HG03442 (cell line): ENCODE data around the gene UBR4.

ENCODE experiments used
- ATAC-seq: cut with Tn5 transposase; IDR thresholded peaks from one replicate; pipeline ENCODE4 v1.9.1; 2021; ENCODE audit warnings: mild to moderate bottlenecking, moderate library complexity; ENCODE audit not compliant: unreplicated experiment

Gene UBR4

DNA sequence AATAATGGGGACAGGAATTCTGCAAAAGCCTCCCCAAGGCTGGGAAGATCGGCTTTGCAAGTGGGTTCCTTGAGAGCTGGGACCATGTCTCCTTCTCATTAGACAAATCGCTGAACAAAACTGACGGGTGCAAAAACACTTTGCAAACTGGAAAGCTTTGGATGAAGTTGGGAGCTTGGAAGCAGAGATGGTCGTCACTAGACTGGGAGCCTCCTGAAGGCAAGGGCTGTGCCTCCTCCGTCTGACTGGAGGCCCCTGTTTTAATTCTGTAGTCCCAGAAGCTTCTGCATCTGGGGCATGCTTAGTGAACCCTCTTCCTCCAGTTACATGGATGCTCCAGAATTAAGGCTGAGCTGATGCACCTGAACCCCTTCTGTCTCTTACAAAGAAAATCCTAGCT is 171.3 kb downstream of the UBR4 start:
- ATAC-seq, result no peak

DNA sequence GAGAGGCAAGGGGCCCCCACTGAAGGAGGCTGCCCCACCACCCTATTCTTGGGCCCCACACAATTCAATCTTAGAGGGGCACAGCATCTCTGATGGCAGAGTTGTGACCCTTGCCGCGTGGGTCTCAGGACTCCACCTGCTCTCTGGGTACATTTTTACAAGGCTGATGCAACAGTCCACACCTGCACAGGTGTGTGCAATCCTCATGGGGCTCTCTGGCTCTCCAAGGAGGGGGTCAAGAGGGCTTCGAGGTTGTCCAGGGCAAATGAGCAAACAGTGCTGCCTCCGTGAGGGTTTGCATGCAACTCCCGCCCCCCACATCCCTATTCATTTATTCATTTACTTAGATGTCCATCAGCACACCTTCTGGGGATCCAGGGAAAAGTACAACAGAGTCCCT is 172.0 kb downstream of the UBR4 start:
- ATAC-seq, result no peak

DNA sequence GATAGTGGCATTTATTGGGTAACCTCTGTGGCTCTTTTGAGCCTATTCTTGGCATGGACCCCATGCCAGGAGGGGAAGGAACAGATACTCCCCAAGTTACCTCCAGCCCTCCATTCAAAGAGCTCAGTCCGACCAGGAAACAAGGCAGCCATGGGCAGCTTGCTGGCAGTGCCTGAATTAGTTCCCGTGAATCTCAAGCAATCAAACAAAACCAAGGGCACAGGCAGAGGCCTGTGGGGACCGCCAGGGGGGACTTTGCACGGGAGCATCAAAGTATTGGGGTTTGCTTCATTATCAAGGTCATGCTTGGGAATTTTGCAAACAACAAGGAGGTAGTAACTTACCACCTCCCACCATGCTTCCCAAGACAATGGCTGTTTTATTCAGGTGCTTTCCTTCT is 172.4 kb downstream of the UBR4 start:
- no peak for ATAC-seq

DNA sequence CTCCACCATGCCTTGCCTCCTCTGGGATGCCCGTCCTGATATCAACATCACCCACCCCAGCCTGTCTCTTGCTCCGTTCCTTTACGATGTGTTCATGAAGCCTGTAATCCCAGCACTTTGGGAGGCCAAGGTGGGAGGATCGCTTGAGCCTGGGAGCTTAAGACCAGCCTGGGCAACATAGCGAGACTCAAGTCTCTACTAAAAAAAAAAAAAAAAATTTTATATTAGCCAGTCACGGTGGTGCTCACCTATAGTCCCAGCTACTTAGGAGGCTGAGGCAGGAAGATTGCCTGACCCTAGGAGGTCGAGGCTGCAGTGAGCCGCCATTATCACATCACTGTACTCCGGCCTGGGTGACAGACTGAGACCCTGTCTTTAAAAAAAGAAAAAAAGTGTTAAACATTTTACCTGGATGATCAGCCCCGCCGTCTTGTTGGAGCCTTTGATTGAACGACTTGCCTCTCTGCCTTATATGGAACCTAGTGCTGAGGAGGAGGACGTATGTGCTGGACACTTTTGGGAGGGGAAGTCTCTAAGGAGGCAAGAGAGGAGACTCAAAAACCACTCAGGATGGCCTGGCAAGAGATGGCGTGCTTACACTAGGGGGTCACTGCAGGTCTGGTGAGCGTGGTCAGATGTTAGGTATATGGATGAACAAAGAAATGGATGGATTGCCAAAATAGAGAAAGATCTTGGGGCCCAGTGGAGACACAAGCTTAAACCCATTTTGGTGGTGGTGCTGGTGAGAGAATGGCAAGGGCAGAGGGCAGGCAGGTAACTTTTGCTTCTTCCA is 173.1 kb downstream of the UBR4 start:
- no peak for ATAC-seq

DNA sequence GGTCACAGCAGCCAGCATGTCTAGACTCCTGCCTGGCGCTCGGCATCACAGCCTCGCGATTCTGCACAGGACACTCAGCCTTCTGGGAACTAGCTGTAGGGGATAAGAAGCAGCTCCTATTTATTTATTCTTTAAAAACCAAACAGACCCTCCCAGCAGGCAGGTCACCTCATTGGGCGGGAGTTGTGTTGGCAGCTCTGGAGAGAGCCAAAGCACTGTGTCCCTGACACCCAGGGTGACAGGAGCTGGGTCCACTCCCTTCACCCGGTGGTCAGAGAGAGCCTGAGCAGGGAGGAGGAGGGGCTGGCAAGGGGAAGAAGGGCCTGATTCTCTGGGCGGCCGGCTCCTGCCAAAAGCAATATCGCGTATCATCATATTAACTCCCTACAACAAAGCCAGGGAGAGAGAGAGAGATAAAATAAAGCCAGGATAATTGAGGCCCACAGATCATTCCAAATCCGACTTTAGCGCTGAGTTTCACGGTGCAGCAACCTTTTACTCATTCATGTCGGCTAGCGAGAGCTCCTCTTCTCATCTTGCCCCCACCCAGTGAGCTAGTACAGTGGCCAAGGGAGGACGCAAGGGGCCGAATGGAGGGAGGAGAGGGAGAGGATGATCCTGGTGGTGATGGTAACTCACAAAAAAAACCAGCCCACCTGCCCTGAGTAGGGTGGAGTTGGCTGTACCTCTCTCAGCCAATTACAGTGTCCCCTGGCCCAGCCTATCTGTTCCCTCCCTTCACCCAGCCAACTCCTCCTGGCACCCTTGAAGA is 173.8 kb downstream of the UBR4 start:
- no peak for ATAC-seq

DNA sequence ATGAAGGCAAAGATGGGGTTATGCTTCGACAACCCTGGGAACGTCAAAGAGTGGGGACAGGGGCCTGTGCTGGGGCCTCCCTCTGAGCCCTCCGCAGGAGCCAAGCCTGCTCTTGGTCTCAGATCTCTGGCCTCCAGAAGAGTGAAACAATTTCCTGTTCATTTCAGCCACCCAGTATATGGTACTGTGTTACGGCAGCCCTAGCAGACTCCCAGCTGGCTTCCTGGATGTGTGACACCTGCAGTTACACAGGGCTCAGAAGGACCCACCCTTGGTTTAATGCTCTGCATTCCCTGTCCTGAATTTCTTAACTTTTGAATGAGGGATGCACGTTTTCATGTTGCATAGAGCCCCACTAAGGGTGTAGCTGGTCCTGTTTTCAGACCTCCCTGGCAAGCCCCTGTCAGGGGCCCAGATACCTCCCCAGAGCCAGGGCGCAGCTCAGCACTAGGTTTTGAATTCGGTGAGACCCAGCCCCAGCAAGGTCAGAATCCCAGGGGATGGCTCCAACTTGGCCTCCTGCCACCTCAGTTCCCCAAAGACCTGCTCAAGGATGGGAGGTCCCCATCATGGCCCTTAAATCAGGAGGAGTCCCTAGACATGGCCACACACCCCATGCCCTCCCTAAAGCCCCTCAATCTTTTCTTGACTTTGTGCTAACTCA is 174.6 kb downstream of the UBR4 start:
- no peak for ATAC-seq

DNA sequence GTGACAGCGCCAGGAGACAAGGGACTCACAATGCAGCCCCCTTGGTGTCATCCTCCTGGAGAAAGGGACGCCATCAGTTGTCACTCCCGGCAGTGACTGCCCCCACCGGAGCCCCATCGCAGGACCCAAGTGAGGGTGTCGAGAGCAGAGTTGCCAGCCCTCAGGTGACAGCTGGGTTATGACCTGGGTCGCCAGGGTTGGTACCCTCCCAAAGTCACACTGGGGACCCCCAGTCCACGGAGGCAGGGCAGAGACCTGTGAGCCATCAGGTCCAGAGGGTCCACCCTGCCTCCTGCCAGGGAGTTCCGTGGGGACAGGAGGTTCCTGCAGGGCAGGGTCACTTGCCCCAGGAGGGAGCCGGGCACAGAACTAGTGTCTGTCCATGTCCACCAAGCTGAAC is 175.3 kb downstream of the UBR4 start:
- no peak for ATAC-seq

DNA sequence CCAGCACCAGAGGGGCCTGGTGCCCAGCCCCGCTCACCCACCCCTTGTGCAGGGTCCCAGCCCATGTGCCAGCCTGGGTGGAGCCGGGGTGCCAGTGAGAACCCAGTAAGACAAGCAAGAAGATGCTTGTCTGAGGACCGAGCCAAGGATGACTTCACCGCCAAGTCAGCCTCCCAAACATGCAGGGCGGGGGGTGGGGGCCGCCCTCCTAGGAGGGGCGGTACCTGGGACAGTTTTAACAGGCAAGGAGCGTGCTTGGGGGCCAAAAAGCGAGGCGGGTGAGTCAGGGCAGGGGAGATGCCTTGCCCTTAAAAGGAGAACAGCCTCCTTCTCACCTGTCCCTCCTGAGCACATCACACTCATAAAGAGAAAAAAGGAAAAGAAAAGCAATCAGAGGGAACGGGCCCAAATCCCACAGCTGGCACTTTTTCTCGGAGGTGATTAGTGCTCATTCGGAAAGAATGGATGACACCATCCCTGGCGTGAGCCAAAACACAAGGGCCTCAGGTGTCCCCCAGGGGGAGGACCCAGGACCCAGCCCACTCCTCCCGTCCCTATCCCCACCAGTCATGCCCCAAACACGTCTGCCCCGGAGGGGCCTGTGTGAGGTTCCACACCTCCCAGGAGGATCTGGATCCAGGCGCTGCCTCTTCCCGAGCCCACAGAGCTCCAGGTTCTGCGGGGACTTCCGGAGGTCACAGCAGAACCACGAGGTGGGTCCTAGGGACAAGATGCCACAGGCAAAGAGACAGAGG is 176.0 kb downstream of the UBR4 start:
- ATAC-seq, result no peak

DNA sequence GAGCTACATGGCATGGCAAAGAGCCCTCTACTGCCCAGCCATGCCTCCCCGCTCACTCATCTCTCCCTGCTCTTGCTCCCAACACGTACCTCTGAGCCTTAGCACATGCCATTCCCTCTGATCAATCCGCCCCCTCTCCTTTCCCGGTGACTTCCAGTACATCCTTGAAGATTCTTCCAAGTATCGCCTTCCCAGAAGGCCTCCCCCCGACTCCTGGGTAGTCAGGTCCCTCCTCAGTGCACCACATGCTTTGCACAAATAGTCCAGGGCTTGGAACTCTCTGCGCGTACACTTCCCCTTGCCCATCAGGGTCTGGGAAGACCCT is 176.6 kb downstream of the UBR4 start:
- ATAC-seq, result no peak

DNA sequence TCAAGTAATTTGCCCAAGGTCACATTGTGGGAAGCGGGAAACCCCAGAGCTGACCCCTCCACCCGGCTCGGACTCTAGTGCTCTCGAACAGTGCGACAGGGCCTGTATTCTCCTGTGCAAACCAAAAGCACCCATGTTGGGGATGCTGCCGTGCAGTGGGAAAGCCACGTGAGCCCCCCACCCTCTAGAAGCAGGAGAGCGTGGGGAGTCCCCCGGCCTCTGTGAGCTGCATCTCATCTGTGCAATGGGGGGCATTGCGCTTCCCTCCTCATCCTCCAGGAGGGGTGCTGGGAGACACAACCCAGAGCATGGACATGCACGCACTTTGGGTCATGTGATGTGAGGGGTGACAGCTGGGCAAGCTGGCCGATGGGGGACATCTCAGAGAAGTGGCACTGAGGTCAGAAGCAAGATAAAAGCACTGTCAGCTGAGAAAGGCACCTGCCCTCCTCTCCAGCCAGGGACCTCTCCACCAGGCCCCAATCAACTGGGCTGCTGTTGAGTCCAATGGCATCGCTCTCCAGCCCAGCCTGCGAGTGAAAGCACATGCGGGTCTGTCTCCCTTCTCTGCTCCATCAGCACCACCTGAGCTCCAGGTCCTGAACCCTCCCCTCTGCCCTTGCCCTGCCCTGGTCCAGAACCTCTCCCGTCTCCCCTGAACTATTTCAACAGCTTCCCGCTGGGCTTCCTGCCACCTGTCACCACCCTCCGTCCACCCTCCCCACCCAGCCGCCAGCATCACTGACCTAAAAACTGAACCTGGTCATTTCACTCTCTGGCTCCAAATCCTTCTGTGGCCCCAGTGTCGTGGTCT is 177.2 kb downstream of the UBR4 start:
- no peak for ATAC-seq

DNA sequence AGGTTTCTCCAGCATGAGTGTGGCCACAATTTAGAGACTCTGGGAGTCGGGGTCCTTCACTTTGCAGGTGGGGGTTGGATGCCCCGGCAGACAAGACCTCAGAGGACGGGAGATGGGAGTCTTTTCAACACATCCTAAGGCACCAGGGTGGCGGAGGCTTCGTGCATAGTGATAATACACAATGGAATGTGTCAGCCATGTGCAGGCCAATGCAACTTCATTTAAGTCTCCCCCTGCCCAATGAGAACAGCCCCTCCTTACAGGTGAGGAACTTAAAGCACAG is 177.7 kb downstream of the UBR4 start:
- no peak for ATAC-seq

DNA sequence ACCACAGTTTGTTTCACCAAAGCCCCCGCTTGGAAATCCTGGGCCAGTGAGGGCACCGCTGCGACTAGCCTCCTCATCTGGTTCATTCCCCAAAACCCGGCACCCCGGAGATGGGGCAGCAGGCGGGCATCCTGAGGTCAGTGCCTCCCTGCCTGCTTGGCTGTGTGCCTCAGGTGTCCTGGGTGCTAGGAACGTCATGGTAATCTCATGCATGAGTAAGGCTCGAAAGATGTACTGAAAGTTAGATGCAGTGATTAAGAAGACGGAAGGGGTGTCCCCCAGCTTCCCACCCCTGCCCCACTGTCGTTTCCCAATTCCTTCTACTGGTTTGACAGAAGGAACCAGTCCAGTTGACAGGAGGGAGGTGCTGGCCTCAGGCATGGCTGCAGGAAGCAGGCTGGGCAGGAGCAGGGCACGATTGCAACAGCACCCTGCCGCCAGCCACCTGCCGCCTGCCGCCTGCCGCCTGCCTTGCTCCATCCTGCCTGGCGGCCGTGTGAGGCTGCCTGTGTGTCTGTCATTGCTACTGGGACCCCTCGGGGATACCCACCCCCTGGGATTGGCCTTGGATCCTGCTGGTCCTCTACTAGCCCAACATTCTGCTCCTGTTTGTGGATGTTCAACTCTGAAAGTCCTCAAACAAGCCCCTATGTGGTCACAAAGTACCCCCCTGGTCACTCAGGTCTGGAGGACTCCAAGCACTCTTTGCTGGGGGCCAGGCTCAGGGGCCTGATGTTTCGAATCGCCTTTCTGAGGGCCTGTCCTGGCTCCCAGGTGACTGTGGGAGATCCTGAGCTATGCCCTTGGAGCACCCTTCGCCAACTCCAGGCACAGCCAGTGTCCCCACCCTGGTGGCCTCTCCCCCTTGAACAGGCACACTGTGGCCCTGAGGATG is 180.6 kb downstream of the UBR4 start:
- no peak for ATAC-seq

DNA sequence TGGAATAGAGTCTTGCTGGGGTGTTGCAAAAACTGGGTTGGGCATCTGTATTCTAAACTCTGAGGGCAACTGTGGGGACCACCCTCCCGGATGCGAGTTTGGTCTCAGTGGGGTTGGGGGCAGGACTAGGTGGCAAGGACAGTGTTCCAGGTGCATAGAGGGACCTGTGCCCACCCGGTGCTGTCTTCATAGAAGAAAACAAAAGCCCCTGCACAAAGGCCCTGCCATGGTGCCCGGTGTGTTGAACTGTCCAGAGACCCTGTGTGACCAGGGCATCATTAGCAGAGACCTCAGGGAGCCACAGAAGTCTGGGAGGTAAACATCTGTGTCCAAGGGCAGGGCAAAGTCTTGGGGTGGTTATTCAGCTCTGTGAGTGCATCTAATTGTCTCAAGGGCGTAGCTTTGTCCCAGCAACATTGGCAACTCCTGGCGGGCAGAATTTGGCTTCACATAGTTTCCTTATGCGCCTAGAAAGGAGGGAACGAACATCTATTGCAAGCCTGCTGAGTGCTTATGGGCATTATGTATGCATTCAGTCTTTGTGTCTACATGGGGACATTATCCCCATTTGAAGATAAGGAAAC is 181.4 kb downstream of the UBR4 start:
- ATAC-seq, result no peak

DNA sequence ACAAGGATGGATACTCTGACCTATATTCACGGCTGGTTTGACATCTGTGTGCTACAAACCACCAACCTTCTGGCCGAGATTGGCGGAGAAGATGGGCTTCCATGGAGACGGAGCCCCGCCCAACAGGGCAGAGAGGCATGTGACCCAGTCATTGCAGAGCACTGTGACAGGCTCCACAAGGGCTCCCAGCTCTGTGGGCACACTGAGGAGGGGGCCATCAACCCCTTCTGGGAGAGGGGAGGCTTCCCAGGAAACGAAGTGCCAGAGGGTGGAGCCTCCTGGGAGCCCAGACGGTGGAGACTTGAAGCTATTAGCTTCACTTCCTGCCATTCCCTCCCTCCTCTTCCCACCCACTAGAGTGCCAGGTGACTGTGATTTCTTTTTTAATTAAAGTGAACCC is 182.0 kb downstream of the UBR4 start:
- ATAC-seq, result no peak
